ENCODE data around the gene AATK. TPM values are rescaled to one million over a fixed set of nuclear protein-coding genes. Genes with fewer than 3 reads are reported as not detected.
A peak's percentile ranks its signal among the peaks of the same experiment; 100 is the strongest.

Gene AATK
- total RNA-seq, 4 donors from 2014 or later, result 4.1 to 17.6 (median 7.4) TPM

DNA sequence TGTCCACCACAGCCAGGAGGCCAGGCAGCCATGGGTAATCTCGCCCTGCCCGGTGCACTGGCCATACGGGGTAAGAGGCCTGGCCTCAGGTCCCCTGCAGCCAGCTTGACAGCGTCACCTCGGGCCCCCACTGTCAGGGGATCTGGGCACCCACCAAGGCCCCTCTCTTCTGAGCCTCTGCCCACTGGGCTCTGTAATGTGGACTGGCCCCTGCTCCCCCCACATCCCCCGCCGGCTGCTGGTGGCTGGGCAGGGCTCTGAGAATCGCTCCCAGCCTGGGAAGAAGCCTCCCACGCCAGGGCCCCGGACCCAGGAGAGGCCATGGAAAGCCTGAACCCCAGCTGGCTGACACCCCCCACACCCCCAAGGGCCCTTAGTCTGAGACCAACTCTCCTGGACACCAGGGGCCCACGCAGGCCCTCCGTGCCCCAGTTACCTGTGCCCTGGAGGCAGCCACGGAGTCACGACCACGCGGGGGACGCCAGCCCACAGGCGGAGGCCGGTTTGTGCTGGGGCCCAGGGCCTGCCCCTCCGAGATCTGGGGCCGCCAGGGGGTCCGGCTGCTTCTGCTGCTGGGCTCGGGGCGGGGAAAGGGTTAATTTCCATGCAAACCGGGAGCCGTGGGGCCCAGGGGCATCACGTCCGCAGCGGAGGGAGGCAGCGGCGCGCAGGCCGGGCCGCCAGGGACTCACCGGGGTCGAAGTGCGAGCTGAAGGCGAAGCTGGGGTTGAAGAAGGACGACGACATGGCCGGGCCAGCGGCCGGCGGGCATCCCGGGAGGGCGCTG is 582 bp downstream of the AATK start, which contains the start of gene PVALEF:
Gene PVALEF (plus strand): TSS at position 262 of the 787 bp plus-strand sequence. CDS start 15,720 bp downstream, outside the sequence.
- intact Hi-C loops (cut with DNase I), result no loop called here
- Histone ChIP-seq H3K36me3 (no peaks in the 10 kb centered on the region), H3K27me3 (no peaks in the 10 kb centered on the region), H3K27ac (no peak within 1 kb of the TSS), H3K4me3 (replicated peaks in 1 of 3) (peak within 1 kb of the TSS; percentile 0 to 34 (median 11)), H3K9me3 (no peaks in the 10 kb centered on the region), H3K4me1 (peaks cover 10 to 14% of the 10 kb centered on the region in 2 donors)
- no peak for TF ChIP-seq POLR2A (IDR thresholded peaks at IDR 0.05)
- TF ChIP-seq, protein P1, sequence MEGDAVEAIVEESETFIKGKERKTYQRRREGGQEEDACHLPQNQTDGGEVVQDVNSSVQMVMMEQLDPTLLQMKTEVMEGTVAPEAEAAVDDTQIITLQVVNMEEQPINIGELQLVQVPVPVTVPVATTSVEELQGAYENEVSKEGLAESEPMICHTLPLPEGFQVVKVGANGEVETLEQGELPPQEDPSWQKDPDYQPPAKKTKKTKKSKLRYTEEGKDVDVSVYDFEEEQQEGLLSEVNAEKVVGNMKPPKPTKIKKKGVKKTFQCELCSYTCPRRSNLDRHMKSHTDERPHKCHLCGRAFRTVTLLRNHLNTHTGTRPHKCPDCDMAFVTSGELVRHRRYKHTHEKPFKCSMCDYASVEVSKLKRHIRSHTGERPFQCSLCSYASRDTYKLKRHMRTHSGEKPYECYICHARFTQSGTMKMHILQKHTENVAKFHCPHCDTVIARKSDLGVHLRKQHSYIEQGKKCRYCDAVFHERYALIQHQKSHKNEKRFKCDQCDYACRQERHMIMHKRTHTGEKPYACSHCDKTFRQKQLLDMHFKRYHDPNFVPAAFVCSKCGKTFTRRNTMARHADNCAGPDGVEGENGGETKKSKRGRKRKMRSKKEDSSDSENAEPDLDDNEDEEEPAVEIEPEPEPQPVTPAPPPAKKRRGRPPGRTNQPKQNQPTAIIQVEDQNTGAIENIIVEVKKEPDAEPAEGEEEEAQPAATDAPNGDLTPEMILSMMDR (IDR thresholded peaks at IDR 0.05), result no peak
- WGBS, 2 donors, result 0 to 45% methylated on average over 6 to 9 of the region's 46 CpGs
- peak; percentile 16 to 18 for DNase-seq

GRCh38 chr17:81164371-81165245 is 1.4 kb downstream of the AATK start:
- no peak for TF ChIP-seq POLR2A (IDR thresholded peaks at IDR 0.05)
- TF ChIP-seq, protein P1 (IDR thresholded peaks at IDR 0.05), result no peak
- Histone ChIP-seq H3K4me3 (replicated peaks in 1 of 3) (peak overlapping the region in 1 of 3 donors; percentile 11), H3K4me1 (peaks cover 10 to 14% of the 10 kb centered on the region in 2 donors), H3K9me3 (no peaks in the 10 kb centered on the region), H3K36me3 (no peaks in the 10 kb centered on the region), H3K27ac (no peak overlapping the region), H3K27me3 (no peaks in the 10 kb centered on the region)
- WGBS, 2 donors, result 54 to 64% methylated on average over 6 to 18 of the region's 19 CpGs
- intact Hi-C loops (cut with DNase I), result no loop called here
- DNase-seq, result peak; percentile 31 to 35

- Histone ChIP-seq H3K4me3 (replicated peaks in 1 of 3) (no peak overlapping the region), H3K27me3 (no peaks in the 10 kb centered on the region), H3K27ac (no peak overlapping the region), H3K36me3 (no peaks in the 10 kb centered on the region), H3K4me1 (peaks cover 10 to 14% of the 10 kb centered on the region in 2 donors), H3K9me3 (no peaks in the 10 kb centered on the region)
- TF ChIP-seq, protein P1 (IDR thresholded peaks at IDR 0.05), result no peak
- TF ChIP-seq POLR2A (IDR thresholded peaks at IDR 0.05), result no peak
- intact Hi-C loops (cut with DNase I), result no loop called here
- no peak for DNase-seq
- 89 to 100% methylated on average over 5 to 6 of the region's 15 CpGs for WGBS, 2 donors
These were observed 2.2 kb downstream of the AATK start for GRCh38 chr17:81163703-81164370.

GRCh38 chr17:81163051-81163695 is 2.8 kb downstream of the AATK start:
- no peak for DNase-seq
- peaks cover 10 to 14% of the 10 kb centered on the region in 2 donors for H3K4me1 ChIP-seq
- H3K9me3 ChIP-seq, result no peaks in the 10 kb centered on the region
- no peaks in the 10 kb centered on the region for H3K36me3 ChIP-seq
- H3K27me3 ChIP-seq, result no peaks in the 10 kb centered on the region
- intact Hi-C loops (cut with DNase I), result no loop called here
- no peak for TF ChIP-seq POLR2A (IDR thresholded peaks at IDR 0.05)
- TF ChIP-seq, protein P1 (IDR thresholded peaks at IDR 0.05), result no peak
- 88 to 100% methylated on average over 3 to 15 of the region's 19 CpGs for WGBS, 2 donors
- no peak overlapping the region for H3K4me3 ChIP-seq (replicated peaks in 1 of 3)
- no peak overlapping the region for H3K27ac ChIP-seq

All from thyroid gland (tissue), 4 donors.